Duodenal mucosa (tissue), 2 donors: ENCODE measurements around the gene HSCB.
"Not testable (repeated sequence)": the region's sequence is repeated elsewhere in the genome, so short reads cannot be mapped to it uniquely, and the experiment has no call there.

Experiments used
- H3K27ac ChIP-seq: one replicate; pipeline ENCODE4 v1.7.0; 2013; ENCODE audit warnings: low read depth, low read length
- H3K27me3 ChIP-seq, 2 donors: one replicate each; pipeline ENCODE4 v1.7.0; 2013; ENCODE audit warnings: low read length in 2 of 2, control low read depth in 1 of 2; ENCODE audit not compliant: insufficient read depth in 2 of 2, control insufficient read depth in 1 of 2
- H3K36me3 ChIP-seq, 2 donors: one replicate each; pipeline ENCODE4 v1.7.0; 2013; ENCODE audit warnings: low read length in 2 of 2, control low read depth in 1 of 2; ENCODE audit not compliant: insufficient read depth in 2 of 2, control insufficient read depth in 1 of 2
- H3K4me1 ChIP-seq, 2 donors: one replicate each; pipeline ENCODE4 v1.7.0; 2013; ENCODE audit warnings: low read length in 2 of 2, control low read depth in 1 of 2; ENCODE audit not compliant: insufficient read depth in 2 of 2, control insufficient read depth in 1 of 2
- H3K4me3 ChIP-seq, 2 donors: one replicate each; pipeline ENCODE4 v1.7.0; 2013; ENCODE audit warnings: low read length in 2 of 2, low read depth in 1 of 2
- H3K9ac ChIP-seq, 2 donors: one replicate each; pipeline ENCODE4 v1.7.0; 2013; ENCODE audit warnings: low read length in 2 of 2, low read depth in 1 of 2
- H3K9me3 ChIP-seq, 2 donors: one replicate each; pipeline ENCODE4 v1.7.0; 2013; ENCODE audit warnings: low read length in 2 of 2, control low read depth in 1 of 2; ENCODE audit not compliant: control insufficient read depth in 1 of 2

The HSCB gene

GRCh38 chr22:28741785-28742561 lies at the start of gene HSCB, which contains the start of gene CHEK2:
TSS of gene HSCB (plus strand) at chr22:28742039. CDS start at chr22:28742096, 57 bp downstream.
TSS of gene CHEK2 (minus strand) at chr22:28741820. CDS start at chr22:28734721, 7,099 bp downstream.
- Histone ChIP-seq H3K27me3 (no peaks in the 10 kb centered on the region), H3K9ac (peak within 1 kb of the TSS; percentile 89 to 94), H3K4me1 (peaks cover 12 to 19% of the 10 kb centered on the region in 2 donors), H3K36me3 (peaks cover 11 to 26% of the 10 kb centered on the region in 2 donors), H3K27ac (peak within 1 kb of the TSS; percentile 92), H3K9me3 (no peaks in the 10 kb centered on the region), H3K4me3 (peak within 1 kb of the TSS; percentile 76 to 96)

GRCh38 chr22:28693041-28693760 lies 48.6 kb upstream of the HSCB start:
- not testable (repeated sequence) for H3K9ac ChIP-seq, H3K27me3 ChIP-seq, H3K27ac ChIP-seq, H3K36me3 ChIP-seq, H3K9me3 ChIP-seq, H3K4me1 ChIP-seq, H3K4me3 ChIP-seq

GRCh38 chr22:28702891-28703290 lies 38.9 kb upstream of the HSCB start:
- Histone ChIP-seq H3K27me3 (no peaks in the 10 kb centered on the region), H3K4me3 (no peak overlapping the region), H3K27ac (no peak overlapping the region), H3K36me3 (peaks cover 7% of the 10 kb centered on the region in 2 donors), H3K9ac (no peak overlapping the region), H3K4me1 (no peaks in the 10 kb centered on the region), H3K9me3 (no peaks in the 10 kb centered on the region)

- H3K4me1 ChIP-seq, result no peaks in the 10 kb centered on the region
- no peak overlapping the region for H3K4me3 ChIP-seq
- peaks cover 7% of the 10 kb centered on the region in 2 donors for H3K36me3 ChIP-seq
These were observed 38.4 kb upstream of the HSCB start for GRCh38 chr22:28703436-28703835.

GRCh38 chr22:28706845-28707244 lies 35.0 kb upstream of the HSCB start:
- Histone ChIP-seq H3K27me3 (no peaks in the 10 kb centered on the region), H3K27ac (no peak overlapping the region), H3K9me3 (no peaks in the 10 kb centered on the region), H3K36me3 (peaks cover 7 to 15% of the 10 kb centered on the region in 2 donors), H3K9ac (no peak overlapping the region), H3K4me1 (no peaks in the 10 kb centered on the region), H3K4me3 (no peak overlapping the region)

More at GRCh38 chr22:28703436-28703835, 38.4 kb upstream of the HSCB start:
- H3K9me3 ChIP-seq, result no peaks in the 10 kb centered on the region
- no peak overlapping the region for H3K27ac ChIP-seq
- H3K27me3 ChIP-seq, result no peaks in the 10 kb centered on the region
- H3K9ac ChIP-seq, result no peak overlapping the region

GRCh38 chr22:28710107-28710506 lies 31.7 kb upstream of the HSCB start:
- Histone ChIP-seq H3K9me3 (no peaks in the 10 kb centered on the region), H3K4me1 (no peaks in the 10 kb centered on the region), H3K36me3 (peaks cover 4 to 12% of the 10 kb centered on the region in 2 donors), H3K27me3 (no peaks in the 10 kb centered on the region), H3K9ac (no peak overlapping the region), H3K27ac (no peak overlapping the region), H3K4me3 (no peak overlapping the region)

- Histone ChIP-seq H3K27ac (peak overlapping the region; percentile 30), H3K36me3 (peaks cover 4 to 12% of the 10 kb centered on the region in 2 donors), H3K9ac (no peak overlapping the region), H3K9me3 (no peaks in the 10 kb centered on the region), H3K4me1 (no peaks in the 10 kb centered on the region), H3K4me3 (no peak overlapping the region), H3K27me3 (no peaks in the 10 kb centered on the region)
These were observed 31.2 kb upstream of the HSCB start for GRCh38 chr22:28710576-28711191.

- no peak overlapping the region for H3K27ac ChIP-seq
- H3K4me1 ChIP-seq, result no peaks in the 10 kb centered on the region
- no peak overlapping the region for H3K9ac ChIP-seq
- no peak overlapping the region for H3K4me3 ChIP-seq
- H3K27me3 ChIP-seq, result no peaks in the 10 kb centered on the region
- peaks cover 4 to 8% of the 10 kb centered on the region in 2 donors for H3K36me3 ChIP-seq
- no peaks in the 10 kb centered on the region for H3K9me3 ChIP-seq
These were observed 30.5 kb upstream of the HSCB start for GRCh38 chr22:28711341-28711740.

- no peak overlapping the region for H3K4me3 ChIP-seq
These were observed 29.7 kb upstream of the HSCB start for GRCh38 chr22:28711820-28712777.

More at GRCh38 chr22:28711820-28712777, 29.7 kb upstream of the HSCB start:
- H3K27ac ChIP-seq, result peak overlapping the region; percentile 22
- H3K9me3 ChIP-seq, result no peaks in the 10 kb centered on the region
- no peaks in the 10 kb centered on the region for H3K4me1 ChIP-seq
- no peak overlapping the region for H3K9ac ChIP-seq
- peaks cover under 1 to 8% of the 10 kb centered on the region in 2 donors for H3K36me3 ChIP-seq
- no peaks in the 10 kb centered on the region for H3K27me3 ChIP-seq
